CD14-positive monocyte (primary cell): Measurements from ENCODE around the gene PRPF38B. TPM values are rescaled to one million over a fixed set of nuclear protein-coding genes. Genes with fewer than 3 reads are reported as not detected.
"Not testable (repeated sequence)": the region's sequence is repeated elsewhere in the genome, so short reads cannot be mapped to it uniquely, and the experiment has no call there.

Experiments
- DNase-seq, 3 donors: peaks; one replicate each; pipeline ENCODE4 v3.0.0-alpha.2; 2011 to 2022
- H2AFZ ChIP-seq: 2 replicates; pipeline ENCODE4 v1.6.0; 2012; ENCODE audit warnings: mild to moderate bottlenecking, low read depth, low read length, inconsistent platforms; ENCODE audit not compliant: insufficient read depth, poor library complexity, severe bottlenecking
- H3K27ac ChIP-seq, 2 donors: 1 replicate in 1 of 2; 2 replicates in 1 of 2; pipeline ENCODE4 v1.5.1; 2012 to 2013; ENCODE audit warnings: low read length in 2 of 2, control low read depth in 1 of 2, inconsistent platforms in 1 of 2, low read depth in 1 of 2, mild to moderate bottlenecking in 1 of 2
- H3K27me3 ChIP-seq, 2 donors: one replicate each; pipeline versions ENCODE4 v1.6.0 to v1.6.1; 2011 to 2013; ENCODE audit warnings: low read length in 2 of 2; ENCODE audit not compliant: control insufficient read depth in 2 of 2, insufficient read depth in 2 of 2
- H3K36me3 ChIP-seq, 2 donors: replicated peaks in 1 of 2; 1 replicate in 1 of 2; 2 replicates in 1 of 2; pipeline versions ENCODE4 v1.5.1 to v1.6.1; 2012 to 2013; ENCODE audit warnings: low read length in 2 of 2, control low read depth in 1 of 2, inconsistent platforms in 1 of 2, mild to moderate bottlenecking in 1 of 2; ENCODE audit not compliant: insufficient read depth in 2 of 2, control insufficient read depth in 1 of 2
- H3K4me1 ChIP-seq, 2 donors: 1 replicate in 1 of 2; 2 replicates in 1 of 2; pipeline versions ENCODE4 v1.5.1 to v1.6.1; 2012 to 2013; ENCODE audit warnings: low read length in 2 of 2, control low read depth in 1 of 2, inconsistent platforms in 1 of 2, mild to moderate bottlenecking in 1 of 2, moderate library complexity in 1 of 2; ENCODE audit not compliant: insufficient read depth in 2 of 2, control insufficient read depth in 1 of 2
- H3K4me2 ChIP-seq: replicated peaks from 2 replicates; pipeline ENCODE3; 2012; ENCODE audit warnings: low read length, moderate library complexity, mild to moderate bottlenecking; ENCODE audit not compliant: poor library complexity, severe bottlenecking; ENCODE audit errors: extremely low read depth
- H3K4me3 ChIP-seq, 3 experiments: fragments of 200-600 bp in 1 of 3; sonication (generic) in 1 of 3; replicated peaks in 1 of 3; 1 replicate in 2 of 3; 2 replicates in 1 of 3; pipeline ENCODE4 v1.5.1; 2011 to 2013; ENCODE audit warnings: low read length in 3 of 3, mild to moderate bottlenecking in 3 of 3, control low read depth in 2 of 3, low read depth in 2 of 3, inconsistent platforms in 1 of 3, moderate library complexity in 1 of 3
- H3K79me2 ChIP-seq: 2 replicates; pipeline ENCODE4 v1.6.0; 2012; ENCODE audit warnings: mild to moderate bottlenecking, control low read depth, inconsistent platforms, low read length, moderate library complexity; ENCODE audit not compliant: insufficient read depth
- H3K9ac ChIP-seq: 2 replicates; pipeline ENCODE4 v1.6.0; 2017; ENCODE audit warnings: low read length, mild to moderate bottlenecking; ENCODE audit not compliant: insufficient read depth, poor library complexity, severe bottlenecking
- H3K9me3 ChIP-seq, 2 donors: replicated peaks in 1 of 2; 1 replicate in 1 of 2; 2 replicates in 1 of 2; pipeline versions ENCODE4 v1.5.1 to v1.6.1; 2012 to 2013; ENCODE audit warnings: low read length in 2 of 2, control low read depth in 1 of 2; ENCODE audit not compliant: control insufficient read depth in 1 of 2, insufficient read depth in 1 of 2
- H4K20me1 ChIP-seq: 2 replicates; pipeline ENCODE4 v1.6.0; 2012; ENCODE audit warnings: mild to moderate bottlenecking, low read length, control low read depth, moderate library complexity; ENCODE audit not compliant: insufficient read depth
- H3K27ac Mint-ChIP-seq, 7 donors: one replicate each; pipeline ENCODE4 v1.8.0; 2020; ENCODE audit warnings: mild to moderate bottlenecking in 7 of 7, mixed read lengths in 7 of 7, moderate library complexity in 6 of 7, inconsistent platforms in 2 of 7
- H3K27me3 Mint-ChIP-seq, 3 donors: one replicate each; pipeline ENCODE4 v1.8.0; 2021 to 2022; ENCODE audit warnings: low read depth in 3 of 3, mild to moderate bottlenecking in 3 of 3, mixed read lengths in 3 of 3, moderate library complexity in 3 of 3, inconsistent platforms in 1 of 3
- H3K36me3 Mint-ChIP-seq, 2 donors: one replicate each; pipeline ENCODE4 v1.8.0; 2020; ENCODE audit warnings: mixed read lengths in 2 of 2, inconsistent platforms in 1 of 2, mild to moderate bottlenecking in 1 of 2
- H3K4me1 Mint-ChIP-seq: one replicate; pipeline ENCODE4 v1.8.0; 2020; ENCODE audit warnings: mild to moderate bottlenecking, mixed read lengths
- H3K4me3 Mint-ChIP-seq, 2 donors: one replicate each; pipeline ENCODE4 v1.8.0; 2020; ENCODE audit warnings: mild to moderate bottlenecking in 2 of 2, mixed read lengths in 2 of 2, moderate library complexity in 1 of 2
- H3K9me3 Mint-ChIP-seq, 7 donors: one replicate each; pipeline ENCODE4 v1.8.0; 2020 to 2022; ENCODE audit warnings: mixed read lengths in 7 of 7, mild to moderate bottlenecking in 6 of 7, moderate library complexity in 6 of 7, inconsistent platforms in 2 of 7
- WGBS: methylation state at CpG from one replicate; pipeline ENCODE4 v1.1.5; 2013; ENCODE audit warnings: missing lambda C conversion rate; ENCODE audit not compliant: insufficient coverage; 5-methylcytosine and 5-hydroxymethylcytosine counted together
- intact Hi-C, 2 donors: fragments of 100-400 bp; cut with micrococcal nuclease; formaldehyde crosslinking; loops; one replicate each; pipeline versions ENCODE4 v1.15.0 to v1.15.1; 2023
- polyA plus RNA-seq, 3 donors: library from polyadenylated mRNA; depleted of rRNA in 1 of 3; unstranded in 2 of 3; stranded (reverse) in 1 of 3; fragments of 300-500 nt in 2 of 3; fragments of >200 nt in 1 of 3; fragmentation: Illumina TruSeq in 2 of 3; gene quantifications; 1 replicate in 2 of 3; 2 replicates in 1 of 3; pipeline ENCODE4 v1.2.3, GENCODE V29; 2012 to 2021
- TF ChIP-seq, protein P1 (sequence below): fragments of 200-600 bp; IDR thresholded peaks from one replicate; pipeline ENCODE4 v1.8.0; 2022; ENCODE audit warnings: antibody characterized with exemption, mild to moderate bottlenecking

The PRPF38B gene
- polyA plus RNA-seq, 3 donors, result 4.9 to 29.9 (median 8.3) TPM

DNA sequence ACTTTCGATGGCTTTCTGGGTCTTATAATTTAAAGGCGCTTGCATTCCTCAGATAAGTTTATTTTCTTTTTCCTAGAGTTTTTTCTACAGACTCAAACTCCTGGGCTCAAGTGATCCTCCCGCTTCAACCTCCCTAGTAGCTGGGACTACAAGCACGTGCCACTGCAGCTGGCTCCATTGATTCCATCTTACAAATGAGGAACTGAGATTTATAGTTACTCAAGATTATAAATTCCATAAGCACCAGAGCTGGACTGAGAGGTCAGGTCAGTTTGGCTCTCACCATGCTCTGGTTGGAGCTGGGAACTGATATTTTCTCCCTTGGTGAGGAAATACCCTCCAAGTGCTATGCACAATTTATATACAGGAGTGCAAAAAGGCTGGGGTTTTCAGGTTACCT lies 13.4 kb upstream of the PRPF38B start:
- Mint-ChIP-seq H3K36me3 (no peaks in the 10 kb centered on the region), H3K4me3 (no peak overlapping the region), H3K4me1 (peaks cover 13% of the 10 kb centered on the region), H3K27me3 (peaks cover 2 to 6% (median 4%) of the 10 kb centered on the region in 3 donors), H3K27ac (peak overlapping the region in 4 of 7 donors; percentile 1 to 87 (median 18)), H3K9me3 (peaks cover 2 to 10% (median 4%) of the 10 kb centered on the region in 7 donors)
- Histone ChIP-seq H3K36me3 (no peaks in the 10 kb centered on the region), H3K27ac (no peak overlapping the region), H2AFZ (no peak overlapping the region), H3K9ac (no peak overlapping the region), H3K27me3 (no peaks in the 10 kb centered on the region), H3K4me2 (peak overlapping the region; percentile 41), H3K79me2 (no peaks in the 10 kb centered on the region), H3K4me1 (peaks cover 9 to 15% of the 10 kb centered on the region in 2 donors), H3K9me3 (no peaks in the 10 kb centered on the region), H4K20me1 (no peaks in the 10 kb centered on the region), H3K4me3 (no peak overlapping the region)
- intact Hi-C loops, result no loop called here
- WGBS, result 100% methylated on average over 1 of the region's 4 CpGs
- peak; percentile 26 to 82 (median 49) for DNase-seq
- TF ChIP-seq, protein P1, sequence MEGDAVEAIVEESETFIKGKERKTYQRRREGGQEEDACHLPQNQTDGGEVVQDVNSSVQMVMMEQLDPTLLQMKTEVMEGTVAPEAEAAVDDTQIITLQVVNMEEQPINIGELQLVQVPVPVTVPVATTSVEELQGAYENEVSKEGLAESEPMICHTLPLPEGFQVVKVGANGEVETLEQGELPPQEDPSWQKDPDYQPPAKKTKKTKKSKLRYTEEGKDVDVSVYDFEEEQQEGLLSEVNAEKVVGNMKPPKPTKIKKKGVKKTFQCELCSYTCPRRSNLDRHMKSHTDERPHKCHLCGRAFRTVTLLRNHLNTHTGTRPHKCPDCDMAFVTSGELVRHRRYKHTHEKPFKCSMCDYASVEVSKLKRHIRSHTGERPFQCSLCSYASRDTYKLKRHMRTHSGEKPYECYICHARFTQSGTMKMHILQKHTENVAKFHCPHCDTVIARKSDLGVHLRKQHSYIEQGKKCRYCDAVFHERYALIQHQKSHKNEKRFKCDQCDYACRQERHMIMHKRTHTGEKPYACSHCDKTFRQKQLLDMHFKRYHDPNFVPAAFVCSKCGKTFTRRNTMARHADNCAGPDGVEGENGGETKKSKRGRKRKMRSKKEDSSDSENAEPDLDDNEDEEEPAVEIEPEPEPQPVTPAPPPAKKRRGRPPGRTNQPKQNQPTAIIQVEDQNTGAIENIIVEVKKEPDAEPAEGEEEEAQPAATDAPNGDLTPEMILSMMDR, result no peak

DNA sequence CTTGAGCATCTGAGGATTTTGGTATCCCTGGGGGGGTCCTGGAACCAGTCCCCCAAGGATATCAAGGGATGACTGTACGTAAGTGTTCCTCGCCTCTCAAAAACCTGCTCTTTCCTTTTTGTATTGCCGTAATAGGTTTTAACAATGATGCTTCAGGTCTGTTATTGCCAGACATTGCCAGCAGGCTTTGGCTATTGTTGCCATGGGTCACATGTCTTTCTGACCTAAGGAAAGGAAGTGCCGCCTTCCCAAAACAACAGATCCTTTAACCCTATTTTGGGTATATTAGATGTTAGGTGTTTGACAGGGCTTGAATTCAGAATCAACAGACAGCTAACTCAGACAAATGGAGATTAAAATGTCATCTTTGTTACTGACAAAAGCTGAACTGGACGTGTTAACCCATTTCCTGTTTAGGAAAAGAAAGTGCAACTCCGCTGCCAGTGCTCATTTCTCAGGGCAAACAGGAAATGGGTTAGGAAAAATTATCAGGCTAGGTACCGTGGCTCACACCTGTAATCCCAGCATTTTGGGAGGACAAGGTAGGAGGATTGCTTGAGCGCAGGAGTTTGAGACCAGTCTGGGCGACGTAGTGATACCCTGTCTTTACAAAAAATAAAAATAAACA lies 12.4 kb upstream of the PRPF38B start:
- Mint-ChIP-seq H3K9me3 (peaks cover 2 to 8% (median 3%) of the 10 kb centered on the region in 7 donors), H3K4me1 (peaks cover 13% of the 10 kb centered on the region), H3K27me3 (peaks cover 0 to 8% (median 2%) of the 10 kb centered on the region in 3 donors), H3K27ac (no peak overlapping the region), H3K4me3 (peak overlapping the region; percentile 50 to 74), H3K36me3 (no peaks in the 10 kb centered on the region)
- Histone ChIP-seq H3K4me2 (peak overlapping the region; percentile 43), H3K9ac (peak overlapping the region; percentile 39), H2AFZ (peak overlapping the region; percentile 74), H3K36me3 (no peaks in the 10 kb centered on the region), H3K79me2 (no peaks in the 10 kb centered on the region), H4K20me1 (no peaks in the 10 kb centered on the region), H3K4me1 (peaks cover 9 to 15% of the 10 kb centered on the region in 2 donors), H3K4me3 (peak overlapping the region; percentile 15 to 56 (median 41)), H3K9me3 (no peaks in the 10 kb centered on the region), H3K27me3 (no peaks in the 10 kb centered on the region), H3K27ac (no peak overlapping the region)
- intact Hi-C loops, result no loop called here
- WGBS, result 65% methylated on average over 5 of the region's 10 CpGs
- TF ChIP-seq, protein P1, result no peak
- no peak for DNase-seq

DNA sequence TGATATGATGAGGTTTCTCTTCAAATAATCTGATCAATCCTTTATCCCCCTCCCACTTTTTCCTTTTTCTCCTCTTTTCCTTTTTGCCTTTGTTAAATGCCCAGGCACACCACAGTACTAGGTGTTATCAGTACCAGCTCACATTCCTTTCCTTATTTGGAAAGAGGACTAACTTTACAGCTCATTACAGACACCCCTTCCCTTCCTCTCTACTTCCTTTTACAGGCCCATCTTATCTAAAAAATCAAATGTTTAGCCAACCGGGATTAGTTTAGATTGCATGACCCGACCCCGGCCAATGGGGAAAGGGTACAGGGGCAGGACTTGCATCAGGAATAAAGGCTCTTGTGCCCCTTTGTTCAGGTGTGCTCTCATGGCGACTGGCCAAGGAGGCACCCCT lies 10.4 kb upstream of the PRPF38B start:
- H3K79me2 ChIP-seq, H3K4me3 Mint-ChIP-seq, H4K20me1 ChIP-seq, DNase-seq, H3K36me3 Mint-ChIP-seq, H3K27me3 Mint-ChIP-seq, H3K9ac ChIP-seq, H3K4me2 ChIP-seq, H3K27ac Mint-ChIP-seq, H3K27ac ChIP-seq, H3K9me3 Mint-ChIP-seq, H3K36me3 ChIP-seq, H3K9me3 ChIP-seq, H3K27me3 ChIP-seq, intact Hi-C loops, H2AFZ ChIP-seq, H3K4me3 ChIP-seq: not testable (repeated sequence)
- 93% methylated on average over 3 of the region's 4 CpGs for WGBS
- H3K4me1 ChIP-seq, result peaks cover 9 to 15% of the 10 kb centered on the region in 2 donors
- H3K4me1 Mint-ChIP-seq, result peaks cover 13% of the 10 kb centered on the region
